ENCODE measurements around the gene SP140. TPM values are rescaled to one million over a fixed set of nuclear protein-coding genes. Genes with fewer than 3 reads are reported as not detected.

Gene SP140
- total and polyA plus RNA-seq, 2 of the 13 experiments (the other 11 are each of a cell fraction or from before 2014, with no cell fraction given), result 0.57 to 0.80 TPM

- TF ChIP-seq SKIL (CRISPR knock-in tag; IDR thresholded peaks at IDR 0.05; ENCODE audit: borderline replicate concordance) (no peak), AHDC1 (CRISPR knock-in tag; IDR thresholded peaks at IDR 0.05; ENCODE audit: borderline replicate concordance) (no peak), ZNF790 (CRISPR knock-in tag; IDR thresholded peaks at IDR 0.05; ENCODE audit: borderline replicate concordance) (no peak), E2F2 (CRISPR knock-in tag; IDR thresholded peaks at IDR 0.05; ENCODE audit: borderline replicate concordance) (no peak), RXRA (CRISPR knock-in tag; IDR thresholded peaks at IDR 0.05) (no peak), KDM3A (CRISPR knock-in tag; IDR thresholded peaks at IDR 0.05; ENCODE audit: low read depth) (no peak)
Measured at GRCh38 chr2:230348787-230349186, 123.3 kb downstream of the SP140 start (continued).
